T-helper 2 cell treated with Interferon-gamma antibody and Interleukin-4, amounts not matched to agents 100 ng/mL and 5 ng/mL, for 36 hours (primary cell): ENCODE data around the gene CFAP97D1. TPM values are rescaled to one million over a fixed set of nuclear protein-coding genes. Genes with fewer than 3 reads are reported as not detected.

Source experiments
- intact Hi-C: fragments of 100-400 bp; cut with micrococcal nuclease; formaldehyde crosslinking; loops from one replicate; pipeline ENCODE4 v1.15.1; 2023
- total RNA-seq: library from RNA; stranded (reverse); gene quantifications from 2 replicates; pipeline ENCODE4 v1.2.3, GENCODE V29; 2022

CFAP97D1 gene
- total RNA-seq, 1 donor from 2014 or later, result not detected

DNA sequence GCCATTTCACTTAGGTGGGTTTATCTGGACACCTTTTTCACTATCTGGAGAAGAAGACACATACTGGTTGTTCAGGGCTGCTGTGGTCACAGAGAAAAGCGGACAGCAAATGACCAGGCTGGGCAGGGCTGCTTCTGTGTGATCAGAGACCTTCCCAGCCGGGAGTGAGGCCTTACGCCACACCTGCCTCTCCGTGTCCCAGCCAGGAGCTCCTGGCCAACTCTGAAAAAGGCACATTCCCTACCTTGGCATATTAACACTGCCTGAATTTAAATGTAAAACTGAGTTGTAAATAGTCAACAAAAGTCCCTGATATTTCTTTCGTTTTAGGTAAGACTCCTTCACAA is 12.5 kb upstream of the CFAP97D1 start:
- intact Hi-C loops, result no loop called here

DNA sequence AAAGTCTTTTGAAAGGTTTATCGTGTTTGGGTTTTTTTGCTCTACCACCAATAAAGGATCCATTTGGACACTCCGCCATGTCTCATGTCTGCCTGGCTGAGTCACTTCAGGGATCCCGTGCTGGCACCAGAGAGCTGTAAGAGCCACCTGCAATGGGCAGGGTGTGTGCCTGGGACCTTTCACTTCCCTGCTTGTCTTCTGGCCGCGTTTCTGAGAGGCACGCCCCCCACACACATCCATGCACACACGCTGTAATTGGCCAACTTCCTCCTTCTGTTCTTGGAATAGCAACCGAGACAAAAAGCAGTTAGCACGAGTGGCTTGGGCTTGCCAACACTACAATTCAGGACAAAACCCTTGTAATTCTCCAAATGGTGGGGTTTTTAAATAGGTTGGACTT is 11.9 kb upstream of the CFAP97D1 start:
- intact Hi-C loops, result no loop called here

GRCh38 chr17:43768943-43769342 is 11.3 kb upstream of the CFAP97D1 start:
- intact Hi-C loops, result no loop called here

DNA sequence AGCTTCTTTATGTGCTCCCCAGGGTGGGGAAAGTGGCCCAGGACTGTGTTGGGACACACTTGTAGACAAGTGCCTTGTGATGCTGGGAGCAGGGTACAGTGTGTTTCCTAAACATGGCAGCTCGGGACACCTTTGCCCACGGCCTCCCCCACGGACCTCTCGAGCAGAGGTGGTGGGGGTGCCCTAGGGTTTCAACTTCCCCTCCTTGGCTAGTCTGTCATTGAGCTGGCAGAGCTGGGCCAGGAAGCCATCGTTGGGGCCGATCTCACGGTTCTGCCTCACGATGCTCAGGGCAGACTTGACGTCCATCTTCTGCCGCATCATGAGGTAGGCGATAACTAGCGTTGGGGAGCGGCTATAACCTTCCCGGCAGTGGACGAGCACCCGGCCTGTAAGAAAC is 10.8 kb upstream of the CFAP97D1 start:
- intact Hi-C loops, result no loop called here

DNA sequence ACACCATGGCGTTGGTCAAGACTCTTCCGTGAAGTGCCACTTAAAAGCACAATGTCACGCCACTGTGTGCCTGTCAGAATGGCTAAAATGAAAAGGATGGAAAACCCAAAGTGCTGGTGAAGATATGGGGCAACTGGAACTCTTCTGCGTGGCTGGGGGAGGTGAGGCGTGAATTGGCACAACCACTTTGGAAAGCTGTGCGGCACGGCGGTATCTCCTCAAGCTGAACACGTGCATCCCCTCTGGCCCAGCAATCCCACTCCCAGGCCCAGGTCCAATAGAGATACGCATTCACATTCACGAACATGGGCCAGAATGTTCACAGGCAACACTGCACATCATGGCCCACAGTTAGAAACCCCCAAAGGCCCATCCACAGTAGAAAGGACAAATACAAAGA is 10.4 kb upstream of the CFAP97D1 start:
- intact Hi-C loops, result no loop called here

- intact Hi-C loops, result no loop called here
These were observed 9.3 kb upstream of the CFAP97D1 start for GRCh38 chr17:43770957-43771356.

DNA sequence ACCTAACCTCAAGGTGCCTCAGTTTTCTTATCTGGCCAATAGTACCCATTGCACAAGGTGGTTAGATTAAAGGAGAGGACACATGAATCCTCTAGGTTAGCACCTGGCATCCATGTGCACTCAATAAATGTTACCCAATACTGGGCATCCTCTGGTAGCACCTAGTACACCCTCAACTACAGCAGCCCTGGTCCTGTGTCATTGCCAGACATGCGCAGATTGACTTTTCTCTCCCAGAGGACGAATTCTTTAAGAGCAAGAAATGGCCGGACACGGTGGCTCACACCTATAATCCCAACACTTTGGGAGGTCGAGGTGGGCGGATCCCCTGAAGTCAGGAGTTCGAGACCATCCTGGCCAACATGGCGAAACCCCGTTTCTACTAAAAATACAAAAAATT is 8.8 kb upstream of the CFAP97D1 start:
- intact Hi-C loops, result no loop called here

GRCh38 chr17:43772877-43773648 is 7.2 kb upstream of the CFAP97D1 start:
- intact Hi-C loops, result no loop called here

GRCh38 chr17:43774304-43775250 is 5.7 kb upstream of the CFAP97D1 start:
- intact Hi-C loops, result no loop called here

GRCh38 chr17:43778337-43779144 is 1.7 kb upstream of the CFAP97D1 start, which contains the start of gene DUSP3:
TSS of gene DUSP3 (minus strand) at chr17:43778977. CDS start at chr17:43778924, 53 bp downstream.
- intact Hi-C loops, result loop anchor here (2.0 kb wide), 1 partner anchor 228 kb away; no protein-coding TSS in a partner anchor

GRCh38 chr17:43779145-43780125 is 800 bp upstream of the CFAP97D1 start:
- intact Hi-C loops, result loop anchor here (2.0 kb wide), 1 partner anchor 227 kb away; no protein-coding TSS in a partner anchor

GRCh38 chr17:43782913-43783680 is 2.9 kb downstream of the CFAP97D1 start:
- intact Hi-C loops, result no loop called here

- intact Hi-C loops, result no loop called here
These were observed 3.8 kb downstream of the CFAP97D1 start for GRCh38 chr17:43784068-43784467.

DNA sequence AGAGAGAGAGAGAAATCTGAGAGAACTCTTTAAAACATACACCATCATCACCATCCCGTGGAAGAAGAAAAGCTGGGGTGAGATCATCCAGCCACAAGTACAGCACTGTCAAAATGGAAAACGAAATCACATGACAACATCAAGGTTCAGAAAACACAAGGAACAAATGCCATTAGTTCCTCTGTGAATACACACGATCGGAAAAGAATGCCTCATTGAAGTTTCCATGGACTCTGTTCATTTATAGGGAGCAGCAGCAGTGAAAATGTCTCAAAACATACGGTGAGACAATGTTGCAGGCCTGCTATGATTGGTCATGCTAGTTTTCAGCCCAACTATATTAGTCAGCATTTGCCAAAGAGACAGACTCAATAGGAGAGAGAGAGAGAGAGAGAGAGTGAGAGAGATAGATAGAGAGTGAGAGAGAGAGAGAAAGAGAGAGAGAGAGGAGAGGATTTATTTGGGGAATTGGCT is 4.4 kb downstream of the CFAP97D1 start:
- intact Hi-C loops, result no loop called here

GRCh38 chr17:43787728-43788127 is 7.5 kb downstream of the CFAP97D1 start:
- intact Hi-C loops, result no loop called here

DNA sequence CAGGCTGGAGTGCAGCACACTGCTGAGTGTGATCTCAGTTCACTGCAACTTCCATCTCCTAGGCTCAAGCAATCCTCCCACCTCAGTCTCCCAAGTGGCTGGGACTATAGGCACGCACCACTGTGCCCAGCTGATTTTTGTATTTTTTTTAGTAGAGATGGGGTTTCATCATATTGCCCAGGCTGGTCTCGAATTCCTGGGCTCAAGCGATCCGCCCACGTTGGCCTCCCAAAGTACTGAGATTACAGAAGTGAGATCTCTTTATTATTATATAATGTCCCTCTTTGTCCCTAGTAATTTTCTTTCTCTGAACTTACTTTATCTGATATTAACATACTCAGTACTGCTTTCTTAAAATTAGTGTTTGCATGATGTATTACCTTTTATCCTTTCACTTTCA is 8.3 kb downstream of the CFAP97D1 start:
- intact Hi-C loops, result no loop called here

GRCh38 chr17:43789482-43789881 is 9.2 kb downstream of the CFAP97D1 start:
- intact Hi-C loops, result no loop called here

DNA sequence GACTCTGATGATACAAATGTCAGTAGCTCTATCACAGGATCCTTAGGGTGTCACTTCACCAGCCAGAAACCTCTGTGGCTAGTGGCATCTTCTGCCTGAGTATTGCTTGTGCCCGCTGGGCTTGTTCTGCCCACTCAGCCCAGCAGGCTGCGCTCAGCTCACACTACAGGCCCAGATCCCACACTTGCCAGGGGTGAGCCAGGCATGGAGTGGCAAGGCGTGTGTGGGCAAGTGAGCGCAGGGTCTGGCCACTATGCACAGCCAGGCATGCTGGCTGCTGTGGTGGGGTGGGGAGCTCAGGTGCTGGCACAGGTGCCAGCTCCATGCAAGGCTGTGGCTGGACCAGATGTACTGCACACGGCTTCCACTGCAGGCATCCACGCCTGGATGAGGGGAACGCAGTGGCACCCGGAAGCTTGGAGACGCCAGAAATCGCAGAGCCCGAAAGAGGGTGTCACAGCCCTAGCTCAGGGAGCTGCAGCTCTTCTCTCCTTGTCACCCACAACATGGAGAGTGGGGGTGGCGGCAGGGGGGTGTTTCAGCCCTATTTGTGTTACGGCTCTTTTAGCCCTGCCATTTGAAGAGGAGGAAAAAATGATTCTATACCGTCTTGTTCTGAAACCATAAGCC is 10.2 kb downstream of the CFAP97D1 start:
- intact Hi-C loops, result no loop called here

GRCh38 chr17:43791589-43791988 is 11.4 kb downstream of the CFAP97D1 start:
- intact Hi-C loops, result no loop called here
